Spleen (tissue), 7 donors: ENCODE results near the gene COLGALT1.

Experiments
- CTCF ChIP-seq, 11 experiments: fragments of 200-600 bp in 7 of 11; fragments of 450-650 bp in 4 of 11; sonication (generic) in 4 of 11; IDR thresholded peaks in 8 of 11; conservative IDR thresholded peaks in 3 of 11; 1 replicate in 7 of 11; 2 replicates in 4 of 11; pipeline versions ENCODE4 v1.4.0 to v1.8.0; 2016 to 2021; ENCODE audit warnings: antibody characterized with exemption in 11 of 11, inconsistent platforms in 4 of 11, mild to moderate bottlenecking in 1 of 11
- POLR2A ChIP-seq, 3 donors: fragments of 450-650 bp; IDR thresholded peaks; one replicate each; pipeline ENCODE4 v1.5.1; 2017; ENCODE audit warnings: antibody characterized with exemption in 3 of 3, mild to moderate bottlenecking in 1 of 3
- donor health status: DM: no; HTN: no; CAD: no; lungs with moderate emphysema.
- donor health status: DM: no; HTN: no; CAD: no.
- donor health status: DM: no; HTN: no; CAD: no.

- TF ChIP-seq CTCF (IDR thresholded peaks at IDR 0.05 in 8 of 11, conservative IDR thresholded peaks at IDR 0.05 in 3 of 11) (no peak), POLR2A (IDR thresholded peaks at IDR 0.05) (no peak)
Observed at GRCh38 chr19:17602872-17603510, 47.5 kb downstream of the COLGALT1 start.
